GM23338 (cell line): Measurements from ENCODE around the gene GJB3. TPM values are rescaled to one million over a fixed set of nuclear protein-coding genes. Genes with fewer than 3 reads are reported as not detected.

Experiments
- ATAC-seq: fragments of 200-7000 bp; cut with Tn5 transposase; 3 replicates; pipeline ENCODE4 v1.9.1; 2020
- DNase-seq: peaks from one replicate; pipeline ENCODE4 v3.0.0-alpha.2; 2015; ENCODE audit warnings: low spot score
- H2AFZ ChIP-seq: fragments of 200-600 bp; sonication (generic); 2 replicates; pipeline ENCODE4 v1.8.0; 2016; ENCODE audit warnings: antibody characterized with exemption, mild to moderate bottlenecking, moderate library complexity
- H3F3A ChIP-seq: fragments of 200-600 bp; sonication (generic); replicated peaks from 2 replicates; pipeline ENCODE4 v1.8.0; 2017; ENCODE audit warnings: antibody characterized with exemption, mixed run types, low read depth
- H3K27ac ChIP-seq: fragments of 200-600 bp; sonication (generic); 2 replicates; pipeline ENCODE4 v1.6.1; 2016; ENCODE audit warnings: low read depth
- H3K27me3 ChIP-seq: fragments of 200-600 bp; sonication (generic); 2 replicates; pipeline ENCODE4 v1.8.0; 2016; ENCODE audit warnings: mild to moderate bottlenecking, mixed run types, moderate library complexity; ENCODE audit not compliant: insufficient read depth
- H3K36me3 ChIP-seq: fragments of 200-600 bp; sonication (generic); 2 replicates; pipeline ENCODE4 v1.8.0; 2016; ENCODE audit warnings: mild to moderate bottlenecking; ENCODE audit not compliant: insufficient read depth
- H3K4me1 ChIP-seq: fragments of 200-600 bp; sonication (generic); 2 replicates; pipeline ENCODE4 v1.8.0; 2016; ENCODE audit warnings: mild to moderate bottlenecking, moderate library complexity; ENCODE audit not compliant: insufficient read depth
- H3K4me2 ChIP-seq: fragments of 200-600 bp; sonication (generic); 2 replicates; pipeline ENCODE4 v1.7.1; 2017; ENCODE audit warnings: mixed run types
- H3K4me3 ChIP-seq: fragments of 200-600 bp; sonication (generic); 2 replicates; pipeline ENCODE4 v1.6.1; 2016; ENCODE audit warnings: mixed run types
- H3K79me2 ChIP-seq: fragments of 200-600 bp; sonication (generic); replicated peaks from 2 replicates; pipeline ENCODE4 v1.8.0; 2017; ENCODE audit warnings: mild to moderate bottlenecking; ENCODE audit not compliant: insufficient read depth
- H3K9me2 ChIP-seq: fragments of 200-600 bp; sonication (generic); 2 replicates; pipeline ENCODE4 v1.8.0; 2017; ENCODE audit not compliant: insufficient read depth
- H4K20me1 ChIP-seq: fragments of 200-600 bp; sonication (generic); replicated peaks from 2 replicates; pipeline ENCODE4 v1.8.0; 2017; ENCODE audit warnings: mild to moderate bottlenecking; ENCODE audit not compliant: insufficient read depth
- H3K27ac Mint-ChIP-seq: 2 replicates; pipeline ENCODE4 v1.8.0; 2020; ENCODE audit warnings: inconsistent platforms, mild to moderate bottlenecking, moderate library complexity, mixed read lengths
- H3K27me3 Mint-ChIP-seq: 3 replicates; pipeline ENCODE4 v1.8.0; 2022; ENCODE audit warnings: low read depth, mild to moderate bottlenecking, moderate library complexity, mixed read lengths, inconsistent platforms; ENCODE audit not compliant: insufficient read depth, poor library complexity
- H3K36me3 Mint-ChIP-seq: 3 replicates; pipeline ENCODE4 v1.8.0; 2021; ENCODE audit warnings: low read depth, mild to moderate bottlenecking, inconsistent platforms, moderate library complexity, mixed read lengths
- H3K4me1 Mint-ChIP-seq: 3 replicates; pipeline ENCODE4 v1.8.0; 2020; ENCODE audit warnings: mild to moderate bottlenecking, inconsistent platforms, mixed read lengths
- H3K4me3 Mint-ChIP-seq: 3 replicates; pipeline ENCODE4 v1.8.0; 2021; ENCODE audit warnings: moderate library complexity, mild to moderate bottlenecking, inconsistent platforms, mixed read lengths
- H3K9me3 Mint-ChIP-seq: 3 replicates; pipeline ENCODE4 v1.8.0; 2020; ENCODE audit warnings: moderate library complexity, mild to moderate bottlenecking, inconsistent platforms, mixed read lengths
- CREB1 ChIP-seq: fragments of 250-450 bp; sonication (Bioruptor Pico); IDR thresholded peaks from 2 replicates; pipeline ENCODE4 v1.5.0; 2020; ENCODE audit warnings: low read depth, mild to moderate bottlenecking, moderate library complexity
- EZH2 ChIP-seq: fragments of 200-600 bp; sonication (generic); IDR thresholded peaks from one replicate; pipeline ENCODE4 v1.8.0; 2017; ENCODE audit warnings: antibody characterized with exemption, mild to moderate bottlenecking, low read depth; ENCODE audit not compliant: unreplicated experiment
- EZH2phosphoT487 ChIP-seq: fragments of 200-600 bp; sonication (generic); IDR thresholded peaks from one replicate; pipeline ENCODE4 v1.8.1; 2018; ENCODE audit warnings: antibody characterized with exemption; ENCODE audit not compliant: unreplicated experiment
- JUNB ChIP-seq: IDR thresholded peaks from one replicate; pipeline ENCODE4 v1.6.1; 2016; ENCODE audit warnings: antibody characterized with exemption; ENCODE audit not compliant: unreplicated experiment
- NANOG ChIP-seq: IDR thresholded peaks from 2 replicates; pipeline ENCODE4 v1.6.1; 2016; ENCODE audit warnings: antibody characterized with exemption, borderline replicate concordance
- POLR2AphosphoS5 ChIP-seq: IDR thresholded peaks from 2 replicates; pipeline ENCODE4 v1.6.1; 2016; ENCODE audit warnings: antibody characterized with exemption, low read depth
- STAT1 ChIP-seq: IDR thresholded peaks from one replicate; pipeline ENCODE4 v1.6.1; 2016; ENCODE audit warnings: antibody characterized with exemption; ENCODE audit not compliant: unreplicated experiment
- ZNF114 ChIP-seq: fragments of 250-450 bp; sonication (Bioruptor Pico); IDR thresholded peaks from 2 replicates; pipeline ENCODE4 v1.5.0; 2020; ENCODE audit warnings: mild to moderate bottlenecking, moderate library complexity
- ZNF331 ChIP-seq: fragments of 250-450 bp; sonication (Bioruptor Pico); IDR thresholded peaks from 2 replicates; pipeline ENCODE4 v1.5.0; 2020; ENCODE audit warnings: low read depth, mild to moderate bottlenecking, moderate library complexity
- polyA plus RNA-seq: library from polyadenylated mRNA; unstranded; fragments of >200 nt; fragmentation: Nextera tagmentation; extraction: Ambion mirVana; gene quantifications from 2 replicates; pipeline ENCODE4 v1.2.1, GENCODE V29; 2016
- total RNA-seq: library from RNA; depleted of rRNA; stranded (reverse); fragments of >200 nt; shearing (Covaris generic); gene quantifications from 2 replicates; pipeline ENCODE4 v1.2.3, GENCODE V29; 2014
- TF ChIP-seq, protein P1 (sequence below): fragments of 250-450 bp; sonication (Bioruptor Pico); IDR thresholded peaks from 2 replicates; pipeline ENCODE4 v1.5.0; 2020; ENCODE audit warnings: mild to moderate bottlenecking, moderate library complexity
- TF ChIP-seq, protein P2 (sequence below): IDR thresholded peaks from one replicate; pipeline ENCODE4 v1.6.1; 2018; ENCODE audit warnings: antibody characterized with exemption; ENCODE audit not compliant: unreplicated experiment
- TF ChIP-seq, protein P3 (sequence below), 2 experiments: fragments of 200-600 bp in 1 of 2; sonication (generic) in 1 of 2; conservative IDR thresholded peaks; 2 replicates each; pipeline versions ENCODE4 v1.5.1 to v1.6.1; 2016 to 2017; ENCODE audit warnings: antibody characterized with exemption in 2 of 2, low read depth in 2 of 2, mild to moderate bottlenecking in 2 of 2, moderate library complexity in 1 of 2
- TF ChIP-seq, protein P4 (sequence below): IDR thresholded peaks from 2 replicates; pipeline ENCODE4 v1.6.1; 2016; ENCODE audit warnings: antibody characterized with exemption

The GJB3 gene
- total and polyA plus RNA-seq, 2 experiments from 2014 or later: 0.26 to 0.31 TPM

GRCh38 chr1:34806396-34806795, 25.4 kb downstream of the GJB3 start:
- Mint-ChIP-seq H3K27ac (no peak overlapping the region), H3K36me3 (no peaks in the 10 kb centered on the region), H3K4me1 (no peaks in the 10 kb centered on the region), H3K4me3 (no peak overlapping the region), H3K27me3 (peaks cover 3% of the 10 kb centered on the region), H3K9me3 (no peaks in the 10 kb centered on the region)
- no peaks in the 10 kb centered on the region for H3K36me3 ChIP-seq
- H3F3A ChIP-seq: no peaks in the 10 kb centered on the region
- no peak overlapping the region for H3K4me3 ChIP-seq
- no peaks in the 10 kb centered on the region for H3K9me2 ChIP-seq
- no peak for TF ChIP-seq NANOG
- TF ChIP-seq ZNF331: no peak
- TF ChIP-seq, protein P1, sequence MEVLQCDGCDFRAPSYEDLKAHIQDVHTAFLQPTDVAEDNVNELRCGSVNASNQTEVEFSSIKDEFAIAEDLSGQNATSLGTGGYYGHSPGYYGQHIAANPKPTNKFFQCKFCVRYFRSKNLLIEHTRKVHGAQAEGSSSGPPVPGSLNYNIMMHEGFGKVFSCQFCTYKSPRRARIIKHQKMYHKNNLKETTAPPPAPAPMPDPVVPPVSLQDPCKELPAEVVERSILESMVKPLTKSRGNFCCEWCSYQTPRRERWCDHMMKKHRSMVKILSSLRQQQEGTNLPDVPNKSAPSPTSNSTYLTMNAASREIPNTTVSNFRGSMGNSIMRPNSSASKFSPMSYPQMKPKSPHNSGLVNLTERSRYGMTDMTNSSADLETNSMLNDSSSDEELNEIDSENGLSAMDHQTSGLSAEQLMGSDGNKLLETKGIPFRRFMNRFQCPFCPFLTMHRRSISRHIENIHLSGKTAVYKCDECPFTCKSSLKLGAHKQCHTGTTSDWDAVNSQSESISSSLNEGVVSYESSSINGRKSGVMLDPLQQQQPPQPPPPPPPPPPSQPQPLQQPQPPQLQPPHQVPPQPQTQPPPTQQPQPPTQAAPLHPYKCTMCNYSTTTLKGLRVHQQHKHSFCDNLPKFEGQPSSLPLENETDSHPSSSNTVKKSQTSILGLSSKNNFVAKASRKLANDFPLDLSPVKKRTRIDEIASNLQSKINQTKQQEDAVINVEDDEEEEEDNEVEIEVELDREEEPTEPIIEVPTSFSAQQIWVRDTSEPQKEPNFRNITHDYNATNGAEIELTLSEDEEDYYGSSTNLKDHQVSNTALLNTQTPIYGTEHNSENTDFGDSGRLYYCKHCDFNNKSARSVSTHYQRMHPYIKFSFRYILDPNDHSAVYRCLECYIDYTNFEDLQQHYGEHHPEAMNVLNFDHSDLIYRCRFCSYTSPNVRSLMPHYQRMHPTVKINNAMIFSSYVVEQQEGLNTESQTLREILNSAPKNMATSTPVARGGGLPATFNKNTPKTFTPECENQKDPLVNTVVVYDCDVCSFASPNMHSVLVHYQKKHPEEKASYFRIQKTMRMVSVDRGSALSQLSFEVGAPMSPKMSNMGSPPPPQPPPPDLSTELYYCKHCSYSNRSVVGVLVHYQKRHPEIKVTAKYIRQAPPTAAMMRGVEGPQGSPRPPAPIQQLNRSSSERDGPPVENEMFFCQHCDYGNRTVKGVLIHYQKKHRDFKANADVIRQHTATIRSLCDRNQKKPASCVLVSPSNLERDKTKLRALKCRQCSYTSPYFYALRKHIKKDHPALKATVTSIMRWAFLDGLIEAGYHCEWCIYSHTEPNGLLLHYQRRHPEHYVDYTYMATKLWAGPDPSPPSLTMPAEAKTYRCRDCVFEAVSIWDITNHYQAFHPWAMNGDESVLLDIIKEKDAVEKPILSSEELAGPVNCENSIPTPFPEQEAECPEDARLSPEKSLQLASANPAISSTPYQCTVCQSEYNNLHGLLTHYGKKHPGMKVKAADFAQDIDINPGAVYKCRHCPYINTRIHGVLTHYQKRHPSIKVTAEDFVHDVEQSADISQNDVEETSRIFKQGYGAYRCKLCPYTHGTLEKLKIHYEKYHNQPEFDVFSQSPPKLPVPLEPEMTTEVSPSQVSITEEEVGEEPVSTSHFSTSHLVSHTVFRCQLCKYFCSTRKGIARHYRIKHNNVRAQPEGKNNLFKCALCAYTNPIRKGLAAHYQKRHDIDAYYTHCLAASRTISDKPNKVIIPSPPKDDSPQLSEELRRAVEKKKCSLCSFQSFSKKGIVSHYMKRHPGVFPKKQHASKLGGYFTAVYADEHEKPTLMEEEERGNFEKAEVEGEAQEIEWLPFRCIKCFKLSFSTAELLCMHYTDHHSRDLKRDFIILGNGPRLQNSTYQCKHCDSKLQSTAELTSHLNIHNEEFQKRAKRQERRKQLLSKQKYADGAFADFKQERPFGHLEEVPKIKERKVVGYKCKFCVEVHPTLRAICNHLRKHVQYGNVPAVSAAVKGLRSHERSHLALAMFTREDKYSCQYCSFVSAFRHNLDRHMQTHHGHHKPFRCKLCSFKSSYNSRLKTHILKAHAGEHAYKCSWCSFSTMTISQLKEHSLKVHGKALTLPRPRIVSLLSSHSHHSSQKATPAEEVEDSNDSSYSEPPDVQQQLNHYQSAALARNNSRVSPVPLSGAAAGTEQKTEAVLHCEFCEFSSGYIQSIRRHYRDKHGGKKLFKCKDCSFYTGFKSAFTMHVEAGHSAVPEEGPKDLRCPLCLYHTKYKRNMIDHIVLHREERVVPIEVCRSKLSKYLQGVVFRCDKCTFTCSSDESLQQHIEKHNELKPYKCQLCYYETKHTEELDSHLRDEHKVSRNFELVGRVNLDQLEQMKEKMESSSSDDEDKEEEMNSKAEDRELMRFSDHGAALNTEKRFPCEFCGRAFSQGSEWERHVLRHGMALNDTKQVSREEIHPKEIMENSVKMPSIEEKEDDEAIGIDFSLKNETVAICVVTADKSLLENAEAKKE (CRISPR knock-in tag): no peak
- TF ChIP-seq, protein P2, sequence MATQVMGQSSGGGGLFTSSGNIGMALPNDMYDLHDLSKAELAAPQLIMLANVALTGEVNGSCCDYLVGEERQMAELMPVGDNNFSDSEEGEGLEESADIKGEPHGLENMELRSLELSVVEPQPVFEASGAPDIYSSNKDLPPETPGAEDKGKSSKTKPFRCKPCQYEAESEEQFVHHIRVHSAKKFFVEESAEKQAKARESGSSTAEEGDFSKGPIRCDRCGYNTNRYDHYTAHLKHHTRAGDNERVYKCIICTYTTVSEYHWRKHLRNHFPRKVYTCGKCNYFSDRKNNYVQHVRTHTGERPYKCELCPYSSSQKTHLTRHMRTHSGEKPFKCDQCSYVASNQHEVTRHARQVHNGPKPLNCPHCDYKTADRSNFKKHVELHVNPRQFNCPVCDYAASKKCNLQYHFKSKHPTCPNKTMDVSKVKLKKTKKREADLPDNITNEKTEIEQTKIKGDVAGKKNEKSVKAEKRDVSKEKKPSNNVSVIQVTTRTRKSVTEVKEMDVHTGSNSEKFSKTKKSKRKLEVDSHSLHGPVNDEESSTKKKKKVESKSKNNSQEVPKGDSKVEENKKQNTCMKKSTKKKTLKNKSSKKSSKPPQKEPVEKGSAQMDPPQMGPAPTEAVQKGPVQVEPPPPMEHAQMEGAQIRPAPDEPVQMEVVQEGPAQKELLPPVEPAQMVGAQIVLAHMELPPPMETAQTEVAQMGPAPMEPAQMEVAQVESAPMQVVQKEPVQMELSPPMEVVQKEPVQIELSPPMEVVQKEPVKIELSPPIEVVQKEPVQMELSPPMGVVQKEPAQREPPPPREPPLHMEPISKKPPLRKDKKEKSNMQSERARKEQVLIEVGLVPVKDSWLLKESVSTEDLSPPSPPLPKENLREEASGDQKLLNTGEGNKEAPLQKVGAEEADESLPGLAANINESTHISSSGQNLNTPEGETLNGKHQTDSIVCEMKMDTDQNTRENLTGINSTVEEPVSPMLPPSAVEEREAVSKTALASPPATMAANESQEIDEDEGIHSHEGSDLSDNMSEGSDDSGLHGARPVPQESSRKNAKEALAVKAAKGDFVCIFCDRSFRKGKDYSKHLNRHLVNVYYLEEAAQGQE: no peak
- TF ChIP-seq EZH2phosphoT487: no peak
- no peak for TF ChIP-seq CREB1
- TF ChIP-seq POLR2AphosphoS5: no peak
- no peak for TF ChIP-seq STAT1
- TF ChIP-seq JUNB: no peak
- TF ChIP-seq ZNF114 (CRISPR knock-in tag): no peak
- TF ChIP-seq, protein P3, sequence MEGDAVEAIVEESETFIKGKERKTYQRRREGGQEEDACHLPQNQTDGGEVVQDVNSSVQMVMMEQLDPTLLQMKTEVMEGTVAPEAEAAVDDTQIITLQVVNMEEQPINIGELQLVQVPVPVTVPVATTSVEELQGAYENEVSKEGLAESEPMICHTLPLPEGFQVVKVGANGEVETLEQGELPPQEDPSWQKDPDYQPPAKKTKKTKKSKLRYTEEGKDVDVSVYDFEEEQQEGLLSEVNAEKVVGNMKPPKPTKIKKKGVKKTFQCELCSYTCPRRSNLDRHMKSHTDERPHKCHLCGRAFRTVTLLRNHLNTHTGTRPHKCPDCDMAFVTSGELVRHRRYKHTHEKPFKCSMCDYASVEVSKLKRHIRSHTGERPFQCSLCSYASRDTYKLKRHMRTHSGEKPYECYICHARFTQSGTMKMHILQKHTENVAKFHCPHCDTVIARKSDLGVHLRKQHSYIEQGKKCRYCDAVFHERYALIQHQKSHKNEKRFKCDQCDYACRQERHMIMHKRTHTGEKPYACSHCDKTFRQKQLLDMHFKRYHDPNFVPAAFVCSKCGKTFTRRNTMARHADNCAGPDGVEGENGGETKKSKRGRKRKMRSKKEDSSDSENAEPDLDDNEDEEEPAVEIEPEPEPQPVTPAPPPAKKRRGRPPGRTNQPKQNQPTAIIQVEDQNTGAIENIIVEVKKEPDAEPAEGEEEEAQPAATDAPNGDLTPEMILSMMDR (conservative IDR thresholded peaks at IDR 0.05; ENCODE audit: low read depth in 2 of 2): no peak
- no peak for TF ChIP-seq EZH2
- TF ChIP-seq, protein P4, sequence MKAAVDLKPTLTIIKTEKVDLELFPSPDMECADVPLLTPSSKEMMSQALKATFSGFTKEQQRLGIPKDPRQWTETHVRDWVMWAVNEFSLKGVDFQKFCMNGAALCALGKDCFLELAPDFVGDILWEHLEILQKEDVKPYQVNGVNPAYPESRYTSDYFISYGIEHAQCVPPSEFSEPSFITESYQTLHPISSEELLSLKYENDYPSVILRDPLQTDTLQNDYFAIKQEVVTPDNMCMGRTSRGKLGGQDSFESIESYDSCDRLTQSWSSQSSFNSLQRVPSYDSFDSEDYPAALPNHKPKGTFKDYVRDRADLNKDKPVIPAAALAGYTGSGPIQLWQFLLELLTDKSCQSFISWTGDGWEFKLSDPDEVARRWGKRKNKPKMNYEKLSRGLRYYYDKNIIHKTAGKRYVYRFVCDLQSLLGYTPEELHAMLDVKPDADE: no peak
- H3K27me3 ChIP-seq: no peaks in the 10 kb centered on the region
- H3K4me2 ChIP-seq: no peak overlapping the region
- no peaks in the 10 kb centered on the region for H3K4me1 ChIP-seq
- ATAC-seq (no peak), DNase-seq (no peak)
- H2AFZ ChIP-seq: no peak overlapping the region
- no peak overlapping the region for H3K27ac ChIP-seq
- no peaks in the 10 kb centered on the region for H4K20me1 ChIP-seq
- H3K79me2 ChIP-seq: no peaks in the 10 kb centered on the region
